Hepatocyte (in vitro differentiated cells): Measurements from ENCODE around the gene BBX.

Source experiments
- CTCF ChIP-seq: fragments of 200-600 bp; sonication (generic); IDR thresholded peaks from 2 replicates; pipeline ENCODE4 v1.5.1; 2016; ENCODE audit warnings: antibody characterized with exemption, mild to moderate bottlenecking; ENCODE audit not compliant: poor library complexity
- EZH2 ChIP-seq: fragments of 200-600 bp; sonication (generic); IDR thresholded peaks from 2 replicates; pipeline ENCODE4 v1.6.1; 2016; ENCODE audit warnings: antibody characterized with exemption, mild to moderate bottlenecking, borderline replicate concordance

GRCh38 chr3:107853821-107854220 lies 331.1 kb downstream of the BBX start:
- TF ChIP-seq CTCF (no peak), EZH2 (no peak)
